ENCODE measurements around the gene SRSF1. TPM values are rescaled to one million over a fixed set of nuclear protein-coding genes. Genes with fewer than 3 reads are reported as not detected.
A peak's percentile ranks its signal among the peaks of the same experiment; 100 is the strongest.

The SRSF1 gene
- total and polyA plus RNA-seq, 7 donors = 61.2 to 141 (median 98.8) TPM

DNA sequence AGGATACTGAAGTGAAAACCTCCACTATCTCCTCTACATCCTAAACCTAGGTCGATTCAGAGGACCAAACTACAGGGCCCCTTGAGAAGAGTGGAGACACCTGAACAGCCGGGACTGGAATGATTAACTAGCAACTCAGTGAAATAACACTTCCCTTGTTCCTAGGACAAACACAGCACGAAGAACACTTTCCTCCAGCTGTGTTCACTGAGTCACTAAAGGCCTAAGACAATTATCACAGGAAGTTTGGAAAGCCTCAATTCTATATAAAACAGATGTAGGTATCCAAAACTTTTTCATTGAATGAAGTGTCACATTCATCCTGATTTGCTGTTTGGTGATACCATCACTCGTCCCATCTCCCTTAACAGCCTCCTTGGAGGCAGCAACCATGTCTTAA lies 36.3 kb downstream of the SRSF1 start:
- Histone ChIP-seq H3K4me1 (peaks cover 25% of the 10 kb centered on the region), H3K27me3 (ENCODE audit: insufficient read depth in 3 of 3, low read length in 2 of 3) (no peaks in the 10 kb centered on the region), H3K4me3 (no peak overlapping the region), H3K9me3 (no peaks in the 10 kb centered on the region), H3K27ac (no peak overlapping the region), H3K36me3 (ENCODE audit: insufficient read depth in 1 of 2, low read depth in 1 of 2) (peaks cover 5 to 48% of the 10 kb centered on the region in 2 donors)
- TF ChIP-seq CTCF (IDR thresholded peaks at IDR 0.05) = no peak
- no peak for ATAC-seq
- intact Hi-C loops (cut with DNase I) = no loop called here
- WGBS, 3 donors = 37 to 43% (median 39%) methylated on average over 4 of the region's 4 CpGs
- DNase-seq = no peak

DNA sequence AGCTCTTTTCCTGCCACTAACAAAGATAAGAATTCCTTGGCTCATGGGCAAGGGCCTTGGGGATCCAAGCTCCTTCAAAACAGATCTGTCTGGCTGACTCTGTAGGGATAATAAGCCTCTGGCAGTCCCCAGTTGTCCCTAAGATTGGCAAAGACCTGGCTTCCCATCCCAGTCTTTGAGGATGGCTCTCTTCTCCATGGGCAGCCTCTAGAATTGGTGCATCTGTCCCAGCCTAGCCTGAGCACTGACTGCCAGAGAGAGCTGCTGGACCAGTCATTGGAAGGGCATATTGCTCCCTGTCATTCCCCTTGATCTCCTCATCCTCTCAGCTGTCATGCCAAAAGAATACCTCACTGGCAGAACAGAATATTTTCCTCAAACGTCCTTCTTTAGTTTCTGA lies 38.6 kb downstream of the SRSF1 start:
- Histone ChIP-seq H3K4me3 (no peak overlapping the region), H3K27ac (no peak overlapping the region), H3K27me3 (ENCODE audit: insufficient read depth in 3 of 3, low read length in 2 of 3) (no peaks in the 10 kb centered on the region), H3K9me3 (no peaks in the 10 kb centered on the region), H3K36me3 (ENCODE audit: insufficient read depth in 1 of 2, low read depth in 1 of 2) (peaks cover 2 to 25% of the 10 kb centered on the region in 2 donors), H3K4me1 (peaks cover 10% of the 10 kb centered on the region)
- DNase-seq (no peak), ATAC-seq (peak in 2 of 4 donors; percentile 19 to 31)
- no peak for TF ChIP-seq CTCF (IDR thresholded peaks at IDR 0.05)
- WGBS, 3 donors = 20 to 32% (median 26%) methylated on average over 1 of the region's 1 CpG
- intact Hi-C loops (cut with DNase I) = no loop called here

- Histone ChIP-seq H3K4me3 (no peak overlapping the region), H3K4me1 (peaks cover 10% of the 10 kb centered on the region), H3K27ac (peak overlapping the region; percentile 46), H3K9me3 (no peaks in the 10 kb centered on the region), H3K27me3 (ENCODE audit: insufficient read depth in 3 of 3, low read length in 2 of 3) (no peaks in the 10 kb centered on the region), H3K36me3 (ENCODE audit: insufficient read depth in 1 of 2, low read depth in 1 of 2) (peaks cover 0 to 10% of the 10 kb centered on the region in 2 donors)
- ATAC-seq = peak; percentile 46 to 72 (median 67)
- no peak for TF ChIP-seq CTCF (IDR thresholded peaks at IDR 0.05)
- DNase-seq = no peak
- intact Hi-C loops (cut with DNase I) = no loop called here
- 32 to 63% (median 40%) methylated on average over 5 of the region's 5 CpGs for WGBS, 3 donors
Observed at GRCh38 chr17:57966875-57967274, 40.2 kb downstream of the SRSF1 start.

- WGBS, 3 donors = 48 to 77% (median 55%) methylated on average over 5 of the region's 5 CpGs
- DNase-seq (no peak), ATAC-seq (no peak)
- H3K4me1 ChIP-seq = peaks cover 10% of the 10 kb centered on the region
- intact Hi-C loops (cut with DNase I) = no loop called here
- no peak overlapping the region for H3K4me3 ChIP-seq
- H3K27me3 ChIP-seq (ENCODE audit: insufficient read depth in 3 of 3, low read length in 2 of 3) = no peaks in the 10 kb centered on the region
- H3K36me3 ChIP-seq (ENCODE audit: insufficient read depth in 1 of 2, low read depth in 1 of 2) = peaks cover 0 to 3% of the 10 kb centered on the region in 2 donors
- no peak overlapping the region for H3K27ac ChIP-seq
- no peaks in the 10 kb centered on the region for H3K9me3 ChIP-seq
- TF ChIP-seq CTCF (IDR thresholded peaks at IDR 0.05) = no peak
Observed at GRCh38 chr17:57966246-57966645, 40.8 kb downstream of the SRSF1 start.

- no peak for TF ChIP-seq CTCF (IDR thresholded peaks at IDR 0.05)
- DNase-seq (no peak), ATAC-seq (no peak)
- no peaks in the 10 kb centered on the region for H3K36me3 ChIP-seq (ENCODE audit: insufficient read depth in 1 of 2, low read depth in 1 of 2)
- peaks cover 10% of the 10 kb centered on the region for H3K4me1 ChIP-seq
- H3K4me3 ChIP-seq = no peak overlapping the region
- intact Hi-C loops (cut with DNase I) = no loop called here
- H3K9me3 ChIP-seq = no peaks in the 10 kb centered on the region
- no peak overlapping the region for H3K27ac ChIP-seq
- no peaks in the 10 kb centered on the region for H3K27me3 ChIP-seq (ENCODE audit: insufficient read depth in 3 of 3, low read length in 2 of 3)
- 82 to 92% (median 85%) methylated on average over 26 of the region's 26 CpGs for WGBS, 3 donors
Observed at GRCh38 chr17:57965521-57966160, 41.4 kb downstream of the SRSF1 start.
